Measurements from ENCODE around the gene ERAP2. TPM values are rescaled to one million over a fixed set of nuclear protein-coding genes. Genes with fewer than 3 reads are reported as not detected.

Gene ERAP2
- total RNA-seq, 2 experiments from 2014 or later: 56.6 to 61.4 TPM

DNA sequence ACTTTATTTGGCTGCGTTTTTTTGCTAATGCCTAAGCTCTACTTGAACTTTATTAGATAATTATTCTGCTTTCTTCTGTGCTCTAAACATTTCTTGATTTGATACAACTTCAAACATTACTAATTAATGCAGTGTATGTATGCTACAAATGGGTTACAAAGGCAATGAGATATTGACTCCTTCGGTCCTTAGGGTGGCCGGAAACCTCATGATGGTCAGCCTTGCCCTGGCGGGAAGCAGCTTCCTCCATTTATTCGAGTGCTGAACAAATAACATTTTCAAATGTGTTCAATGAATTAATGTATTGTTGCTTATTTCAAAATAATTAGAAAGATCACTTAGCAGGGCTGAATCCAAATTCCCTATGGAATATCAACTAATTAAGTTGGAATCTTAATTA is 55.7 kb downstream of the ERAP2 start:
- Histone ChIP-seq H3K9me3 (ENCODE audit: control insufficient read depth in 1 of 2, insufficient read depth in 1 of 2, low read length in 2 of 2) (no peaks in the 10 kb centered on the region), H3K27ac (ENCODE audit: low read depth in 1 of 2, low read length in 2 of 2) (peak overlapping the region in 1 of 2 donors; percentile 38), H3K4me1 (ENCODE audit: insufficient read depth, low read length) (peaks cover 33% of the 10 kb centered on the region), H3K36me3 (ENCODE audit: insufficient read depth, low read length) (no peaks in the 10 kb centered on the region), H3K27me3 (ENCODE audit: control insufficient read depth in 1 of 2, insufficient read depth in 2 of 2, low read length in 2 of 2) (no peaks in the 10 kb centered on the region), H3K4me3 (ENCODE audit: low read length) (peak overlapping the region; percentile 74)
- intact Hi-C loops (cut with DNase I, micrococcal nuclease): loop anchor here in 1 of 2 experiments (10.0 kb wide), 1 partner anchor 1843 kb away; the partner anchor contains the start of gene RGMB
- TF ChIP-seq, protein P1, sequence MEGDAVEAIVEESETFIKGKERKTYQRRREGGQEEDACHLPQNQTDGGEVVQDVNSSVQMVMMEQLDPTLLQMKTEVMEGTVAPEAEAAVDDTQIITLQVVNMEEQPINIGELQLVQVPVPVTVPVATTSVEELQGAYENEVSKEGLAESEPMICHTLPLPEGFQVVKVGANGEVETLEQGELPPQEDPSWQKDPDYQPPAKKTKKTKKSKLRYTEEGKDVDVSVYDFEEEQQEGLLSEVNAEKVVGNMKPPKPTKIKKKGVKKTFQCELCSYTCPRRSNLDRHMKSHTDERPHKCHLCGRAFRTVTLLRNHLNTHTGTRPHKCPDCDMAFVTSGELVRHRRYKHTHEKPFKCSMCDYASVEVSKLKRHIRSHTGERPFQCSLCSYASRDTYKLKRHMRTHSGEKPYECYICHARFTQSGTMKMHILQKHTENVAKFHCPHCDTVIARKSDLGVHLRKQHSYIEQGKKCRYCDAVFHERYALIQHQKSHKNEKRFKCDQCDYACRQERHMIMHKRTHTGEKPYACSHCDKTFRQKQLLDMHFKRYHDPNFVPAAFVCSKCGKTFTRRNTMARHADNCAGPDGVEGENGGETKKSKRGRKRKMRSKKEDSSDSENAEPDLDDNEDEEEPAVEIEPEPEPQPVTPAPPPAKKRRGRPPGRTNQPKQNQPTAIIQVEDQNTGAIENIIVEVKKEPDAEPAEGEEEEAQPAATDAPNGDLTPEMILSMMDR (IDR thresholded peaks at IDR 0.05): no peak
- Mint-ChIP-seq H3K27ac (peak overlapping the region; percentile 96), H3K27me3 (no peaks in the 10 kb centered on the region), H3K4me3 (peak overlapping the region; percentile 94), H3K4me1 (ENCODE audit: low read depth) (peaks cover 69% of the 10 kb centered on the region), H3K9me3 (no peaks in the 10 kb centered on the region), H3K36me3 (ENCODE audit: low read depth) (peaks cover 39% of the 10 kb centered on the region)
- ATAC-seq (ENCODE audit: poor library complexity) (no peak), DNase-seq (no peak)
- ChIA-PET POLR2A (interaction anchor here (1.1 to 3.2 kb wide), 5 partner anchors 8 to 124 kb away, joined by 3 to 24 read pairs (median 6); partner anchors contain the start of genes ERAP1 and ERAP2), CTCF (no interaction called here)

GRCh38 chr5:96933764-96934707 is 57.7 kb downstream of the ERAP2 start:
- POLR2A ChIA-PET: interaction anchor here (0.6 to 3.2 kb wide), 15 partner anchors 10 to 247 kb away, joined by 3 to 24 read pairs (median 5); partner anchors contain the start of genes ERAP1 and ERAP2
- DNase-seq (peak in 3 of 14 experiments; percentile 22 to 62 (median 24)), ATAC-seq (ENCODE audit: poor library complexity) (no peak)
- Mint-ChIP-seq H3K36me3 (ENCODE audit: low read depth) (peaks cover 39% of the 10 kb centered on the region), H3K4me3 (peak overlapping the region; percentile 94), H3K27ac (peak overlapping the region; percentile 96), H3K27me3 (no peaks in the 10 kb centered on the region), H3K9me3 (no peaks in the 10 kb centered on the region), H3K4me1 (ENCODE audit: low read depth) (peaks cover 75% of the 10 kb centered on the region)
- no peaks in the 10 kb centered on the region for H3K27me3 ChIP-seq (ENCODE audit: control insufficient read depth in 1 of 2, insufficient read depth in 2 of 2, low read length in 2 of 2)
- TF ChIP-seq, protein P1 (IDR thresholded peaks at IDR 0.05): no peak
- no peaks in the 10 kb centered on the region for H3K9me3 ChIP-seq (ENCODE audit: control insufficient read depth in 1 of 2, insufficient read depth in 1 of 2, low read length in 2 of 2)
- peak overlapping the region; percentile 80 to 94 for H3K27ac ChIP-seq (ENCODE audit: low read depth in 1 of 2, low read length in 2 of 2)
- H3K4me1 ChIP-seq (ENCODE audit: insufficient read depth, low read length): peaks cover 28% of the 10 kb centered on the region
- H3K36me3 ChIP-seq (ENCODE audit: insufficient read depth, low read length): no peaks in the 10 kb centered on the region
- intact Hi-C loops (cut with DNase I, micrococcal nuclease): loop anchor here in 1 of 2 experiments (2.0 to 10.0 kb wide), 3 partner anchors 57 to 1841 kb away; partner anchors contain the start of genes ERAP2 and RGMB
- H3K4me3 ChIP-seq (ENCODE audit: low read length): peak overlapping the region; percentile 74
- CTCF ChIA-PET: interaction anchor here (0.7 to 0.8 kb wide), 2 partner anchors 28 to 65 kb away, joined by 3 read pairs; no protein-coding TSS in a partner anchor

DNA sequence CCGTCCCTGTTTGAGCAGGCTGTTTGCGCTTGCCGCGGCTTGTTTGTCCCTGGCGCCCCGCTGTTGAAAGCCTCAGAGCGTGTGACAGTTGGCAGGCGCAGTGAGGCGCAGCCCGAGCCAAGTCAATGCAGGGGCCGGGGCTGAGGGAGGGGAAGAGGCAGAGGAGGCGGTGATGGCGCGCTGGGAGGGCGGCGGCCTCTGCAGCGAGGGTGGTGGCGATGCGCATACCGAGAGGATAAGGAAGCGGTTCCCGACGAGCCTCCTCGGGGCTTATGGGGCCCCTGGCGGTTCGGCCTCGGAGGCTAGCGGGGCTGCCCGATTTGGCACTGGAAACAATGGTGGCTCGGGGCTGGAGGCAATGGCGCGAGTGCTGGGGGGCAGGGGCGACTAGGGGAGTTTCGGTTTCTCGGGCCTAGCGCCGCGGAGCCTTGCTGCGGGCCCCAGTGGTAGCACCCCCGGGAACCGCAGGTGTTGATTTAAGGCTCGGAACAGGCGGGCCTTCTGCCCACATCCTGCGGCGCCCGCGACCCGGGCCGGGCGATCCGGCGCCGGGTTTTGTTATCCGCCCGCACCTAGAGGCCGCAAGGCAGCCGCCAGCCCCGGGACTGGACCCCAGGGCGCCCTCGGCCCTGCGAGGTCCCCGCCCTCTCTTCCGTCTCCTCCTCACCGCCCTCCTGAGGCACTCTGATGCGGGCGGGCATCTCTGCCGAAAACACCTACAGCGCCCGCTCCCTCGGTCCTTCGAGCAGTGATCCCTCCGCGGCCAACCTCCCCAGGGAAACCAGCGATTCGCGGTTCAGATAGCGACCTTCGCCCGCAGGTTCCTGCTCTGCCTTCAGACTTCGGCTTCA is 58.6 kb downstream of the ERAP2 start:
- peak overlapping the region; percentile 96 for H3K27ac Mint-ChIP-seq
- H3K9me3 Mint-ChIP-seq: no peaks in the 10 kb centered on the region
- intact Hi-C loops (cut with DNase I, micrococcal nuclease): loop anchor here (1.0 to 10.0 kb wide), 7 partner anchors 27 to 1840 kb away; partner anchors contain the start of genes ERAP1 (in 2 of the 2), ERAP2 (in 1 of the 2) and RGMB (in 1 of the 2)
- H3K4me3 Mint-ChIP-seq: peak overlapping the region; percentile 94
- H3K36me3 Mint-ChIP-seq (ENCODE audit: low read depth): peaks cover 36% of the 10 kb centered on the region
- ChIA-PET POLR2A (interaction anchor here (1.1 to 3.7 kb wide), 18 partner anchors 11 to 127 kb away, joined by 3 to 59 read pairs (median 13); partner anchors contain the start of genes ERAP1 and ERAP2), CTCF (interaction anchor here (1.4 to 1.5 kb wide), 2 partner anchors 52 to 66 kb away, joined by 3 to 6 read pairs; no protein-coding TSS in a partner anchor)
- Histone ChIP-seq H3K36me3 (ENCODE audit: insufficient read depth, low read length) (no peaks in the 10 kb centered on the region), H3K27ac (ENCODE audit: low read depth in 1 of 2, low read length in 2 of 2) (peak overlapping the region; percentile 83 to 94), H3K4me1 (ENCODE audit: insufficient read depth, low read length) (peaks cover 32% of the 10 kb centered on the region), H3K27me3 (ENCODE audit: control insufficient read depth in 1 of 2, insufficient read depth in 2 of 2, low read length in 2 of 2) (no peaks in the 10 kb centered on the region), H3K9me3 (ENCODE audit: control insufficient read depth in 1 of 2, insufficient read depth in 1 of 2, low read length in 2 of 2) (no peaks in the 10 kb centered on the region), H3K4me3 (ENCODE audit: low read length) (peak overlapping the region; percentile 74)
- peak; percentile 86 to 98 (median 94) for DNase-seq
- no peaks in the 10 kb centered on the region for H3K27me3 Mint-ChIP-seq
- peak; percentile 63 for ATAC-seq (ENCODE audit: poor library complexity)
- TF ChIP-seq, protein P1 (IDR thresholded peaks at IDR 0.05): no peak
- peaks cover 73% of the 10 kb centered on the region for H3K4me1 Mint-ChIP-seq (ENCODE audit: low read depth)
